ENCODE measurements around the gene TENM4.

TENM4 gene

GRCh38 chr11:79241852-79242241 is 199.0 kb downstream of the TENM4 start:
- TF ChIP-seq CTCF (IDR thresholded peaks at IDR 0.05; ENCODE audit: low read depth, low read length): no peak

GRCh38 chr11:79241205-79241851 is 199.5 kb downstream of the TENM4 start:
- DNase-seq (ENCODE audit: extremely low read depth, low read depth): no peak
- no peak for TF ChIP-seq CTCF (IDR thresholded peaks at IDR 0.05; ENCODE audit: low read depth, low read length)

More at GRCh38 chr11:79241852-79242241, 199.0 kb downstream of the TENM4 start:
- DNase-seq (ENCODE audit: extremely low read depth, low read depth): no peak

- no peak for TF ChIP-seq CTCF (IDR thresholded peaks at IDR 0.05; ENCODE audit: low read depth, low read length)
Observed at GRCh38 chr11:79237703-79238102, 203.1 kb downstream of the TENM4 start.

GRCh38 chr11:79237091-79237490 is 203.7 kb downstream of the TENM4 start:
- DNase-seq (ENCODE audit: extremely low read depth, low read depth): no peak
- TF ChIP-seq CTCF (IDR thresholded peaks at IDR 0.05; ENCODE audit: low read depth, low read length): no peak

More at GRCh38 chr11:79237703-79238102, 203.1 kb downstream of the TENM4 start:
- DNase-seq (ENCODE audit: extremely low read depth, low read depth): peak; percentile 62

GRCh38 chr11:79236541-79236971 is 204.3 kb downstream of the TENM4 start:
- DNase-seq (ENCODE audit: extremely low read depth, low read depth): peak; percentile 73
- no peak for TF ChIP-seq CTCF (IDR thresholded peaks at IDR 0.05; ENCODE audit: low read depth, low read length)

GRCh38 chr11:79235696-79236095 is 205.1 kb downstream of the TENM4 start:
- no peak for TF ChIP-seq CTCF (IDR thresholded peaks at IDR 0.05; ENCODE audit: low read depth, low read length)
- DNase-seq (ENCODE audit: extremely low read depth, low read depth): no peak

GRCh38 chr11:79232346-79232745 is 208.5 kb downstream of the TENM4 start:
- no peak for DNase-seq (ENCODE audit: extremely low read depth, low read depth)
- no peak for TF ChIP-seq CTCF (IDR thresholded peaks at IDR 0.05; ENCODE audit: low read depth, low read length)

All from AG09319 (cell line).